GM18870 (cell line): Measurements from ENCODE around the gene BCKDHB.

Experiments
- ATAC-seq: cut with Tn5 transposase; IDR thresholded peaks from one replicate; pipeline ENCODE4 v1.9.1; 2021; ENCODE audit warnings: moderate library complexity; ENCODE audit not compliant: unreplicated experiment

BCKDHB gene

DNA sequence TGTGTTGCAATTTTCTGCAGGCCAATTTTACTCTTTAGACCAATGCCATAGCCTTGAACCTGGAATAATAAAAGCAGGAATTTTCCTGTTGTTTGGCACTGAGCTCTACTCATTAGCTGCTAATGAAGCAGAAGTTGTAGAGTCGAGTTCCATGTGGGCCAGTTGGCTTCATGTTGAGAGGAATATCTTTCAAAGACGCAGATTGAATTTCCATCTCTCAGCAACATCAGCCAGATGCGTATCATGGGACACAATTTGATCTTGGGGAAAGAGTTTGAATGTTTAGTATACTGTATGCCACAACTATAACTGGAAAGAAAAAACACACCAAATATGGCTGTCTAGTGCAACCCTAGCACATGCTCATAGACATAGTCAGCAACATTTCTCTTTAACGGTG is 259.6 kb downstream of the BCKDHB start:
- ATAC-seq, result no peak

DNA sequence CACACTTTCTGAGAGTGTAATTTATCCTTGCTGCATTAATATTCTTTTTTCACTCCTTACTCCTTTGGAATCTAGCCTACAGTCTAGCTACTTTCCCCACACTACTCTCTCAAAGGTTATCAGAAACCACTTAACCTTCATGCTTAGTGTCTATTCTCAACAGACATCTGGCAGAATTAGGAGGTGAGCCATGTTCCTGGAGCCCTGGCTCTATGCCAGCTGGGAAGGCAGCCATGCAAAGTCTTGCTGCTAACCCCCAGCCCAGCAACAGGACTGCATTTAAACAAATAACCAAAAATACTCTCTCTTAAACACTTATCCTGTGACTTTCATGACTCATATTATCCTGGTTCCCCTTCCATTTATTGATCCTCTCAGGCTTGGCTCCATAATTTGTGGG is 260.2 kb downstream of the BCKDHB start:
- ATAC-seq, result no peak

DNA sequence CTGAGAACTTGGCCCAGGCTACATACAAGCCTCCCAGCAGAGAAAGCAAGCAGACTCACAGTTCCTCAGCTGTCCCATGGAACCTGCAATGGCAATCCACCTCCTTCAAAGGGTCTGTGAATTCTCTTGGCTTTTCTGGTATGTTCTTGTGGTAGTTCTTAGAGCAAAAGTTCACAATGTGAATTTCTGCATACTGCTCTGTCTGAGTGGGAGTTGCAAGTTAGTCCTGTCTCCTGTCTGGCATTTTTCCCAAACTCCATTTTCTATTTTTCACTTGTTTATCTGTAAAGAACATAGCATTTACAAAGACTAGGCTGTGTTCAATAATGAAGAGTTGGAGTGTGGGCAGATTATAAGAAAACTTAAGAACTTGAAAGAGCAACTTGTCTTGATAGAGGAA is 269.9 kb downstream of the BCKDHB start:
- ATAC-seq, result no peak

DNA sequence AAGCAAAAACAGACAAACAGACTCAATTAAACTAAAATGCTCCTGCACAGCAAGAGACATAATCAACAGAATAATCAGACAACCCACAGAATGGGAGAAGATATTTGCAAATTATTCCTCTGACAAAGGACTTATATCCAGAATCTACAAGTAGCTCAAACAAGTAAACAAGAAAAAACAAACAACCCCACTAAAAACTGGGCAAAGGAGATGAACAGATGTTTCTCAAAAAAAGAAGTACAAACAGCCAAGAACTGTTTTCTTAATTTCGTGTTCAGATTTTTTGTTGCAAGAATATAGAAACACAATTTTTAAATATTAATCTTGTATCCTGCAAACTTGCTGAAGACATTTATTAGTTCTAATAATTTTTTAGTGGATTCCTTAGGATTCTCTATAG is 274.1 kb downstream of the BCKDHB start:
- ATAC-seq, result no peak

DNA sequence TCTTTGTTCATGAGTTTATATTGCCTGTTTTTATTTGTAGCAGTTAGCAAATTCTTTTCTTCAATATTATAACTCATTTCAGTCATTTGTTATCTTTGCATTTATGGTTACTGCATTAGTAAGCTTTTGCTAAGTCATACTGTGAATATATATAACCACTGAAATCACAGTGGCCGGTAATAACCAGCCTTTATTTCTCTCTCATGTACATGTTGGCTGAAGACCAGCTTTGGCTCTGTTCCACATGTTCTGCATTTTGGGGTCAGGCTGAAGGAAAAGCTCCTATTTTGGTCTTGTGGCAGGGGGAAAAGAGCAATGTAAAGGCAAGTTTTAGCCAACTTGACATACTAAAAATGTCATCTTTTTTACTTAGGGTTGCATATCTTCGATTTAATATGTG is 276.3 kb downstream of the BCKDHB start:
- ATAC-seq, result no peak

DNA sequence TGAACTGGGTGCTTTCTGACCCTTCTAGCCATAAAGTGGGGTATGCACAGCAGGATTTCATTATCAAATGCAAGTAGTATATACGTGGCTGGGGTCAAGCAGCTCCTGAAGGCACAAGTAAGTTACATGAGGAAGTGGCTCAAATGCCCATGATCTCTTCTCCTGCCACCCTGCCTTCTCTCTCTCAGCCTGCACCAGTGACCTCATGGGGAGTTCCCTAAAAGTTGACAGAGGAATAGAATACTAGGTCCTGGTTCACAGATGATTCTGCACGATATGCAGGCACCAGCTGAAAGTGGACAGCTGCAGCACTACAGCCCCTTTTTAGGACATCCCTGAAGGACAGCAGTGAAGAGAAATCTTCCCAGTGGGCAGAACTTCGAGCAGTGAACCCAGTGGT is 282.0 kb downstream of the BCKDHB start:
- ATAC-seq, result no peak
